ENCODE measurements around the gene FGF19.

The FGF19 gene

GRCh38 chr11:69654001-69654659 lies 49.7 kb downstream of the FGF19 start:
- no peak for DNase-seq

- DNase-seq = no peak
These were observed 50.3 kb downstream of the FGF19 start for GRCh38 chr11:69653406-69653960.

GRCh38 chr11:69652999-69653398 lies 50.8 kb downstream of the FGF19 start:
- no peak for DNase-seq

GRCh38 chr11:69651834-69652620 lies 51.8 kb downstream of the FGF19 start:
- no peak for DNase-seq

- no peak for DNase-seq
These were observed 52.9 kb downstream of the FGF19 start for GRCh38 chr11:69650832-69651344.

- no peak for DNase-seq
These were observed 53.6 kb downstream of the FGF19 start for GRCh38 chr11:69650081-69650831.

GRCh38 chr11:69649576-69649900 lies 54.3 kb downstream of the FGF19 start:
- DNase-seq = no peak

- no peak for DNase-seq
These were observed 54.9 kb downstream of the FGF19 start for GRCh38 chr11:69648679-69649575.
